ENCODE data around the gene FXYD1.

The FXYD1 gene

DNA sequence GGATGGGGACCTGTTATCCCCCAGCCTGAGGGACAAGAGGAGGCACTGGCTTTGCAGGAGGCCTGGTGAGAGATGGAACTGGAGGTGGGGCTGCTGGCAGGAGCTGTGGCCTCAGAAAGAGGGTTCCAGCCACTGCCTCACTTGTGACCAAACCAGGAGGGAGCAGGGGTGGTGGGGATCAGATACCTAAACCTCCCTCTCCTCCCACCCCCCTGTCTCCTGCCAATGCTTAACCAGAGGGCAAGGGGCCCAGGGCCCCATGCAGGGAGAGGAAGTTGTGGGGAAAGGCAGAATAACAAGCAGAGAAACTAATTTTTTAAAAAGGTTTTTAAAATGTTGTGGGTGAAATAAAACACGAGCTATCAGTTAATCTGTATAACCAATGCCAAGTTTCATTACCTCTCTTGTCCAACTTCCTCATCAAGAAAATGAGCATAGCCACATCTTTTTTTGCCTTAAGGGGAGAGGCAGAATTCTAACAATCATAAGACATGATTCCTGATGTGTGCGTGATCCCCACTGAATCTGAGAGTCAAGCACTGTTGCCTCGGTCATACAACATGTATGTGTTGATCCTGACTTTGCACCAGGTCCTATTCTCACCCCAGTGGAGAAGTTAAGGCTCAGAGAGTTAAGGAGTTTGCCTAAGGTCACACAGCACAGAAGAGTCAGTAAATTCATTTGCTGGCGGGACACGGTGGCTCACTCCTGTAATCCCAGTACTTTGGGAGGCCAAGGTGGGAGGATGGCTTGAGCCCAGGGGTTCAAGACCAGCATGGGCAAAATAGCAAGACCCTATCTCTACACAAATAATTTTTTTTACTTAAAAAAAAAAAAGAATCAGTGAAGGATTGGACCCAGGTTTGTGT is 28.9 kb downstream of the FXYD1 start:
- no peak overlapping the region for H3K9ac ChIP-seq (ENCODE audit: low read length)
- H2AFZ ChIP-seq (ENCODE audit: low read length), result no peak overlapping the region
- no peak overlapping the region for H3K27ac ChIP-seq (ENCODE audit: low read length)
- H3K4me3 ChIP-seq (ENCODE audit: low read length), result no peak overlapping the region
- no peak for DNase-seq
- no peaks in the 10 kb centered on the region for H3K4me1 ChIP-seq (ENCODE audit: low read length)
- no peaks in the 10 kb centered on the region for H3K9me2 ChIP-seq (replicated peaks; ENCODE audit: insufficient read depth, low read length)
- H3K9me3 ChIP-seq (replicated peaks; ENCODE audit: insufficient read depth, low read length), result no peaks in the 10 kb centered on the region
- H4K20me1 ChIP-seq (ENCODE audit: insufficient read depth, low read length), result no peaks in the 10 kb centered on the region; the same call in 1 of the 2 replicates
- TF ChIP-seq, protein P1, sequence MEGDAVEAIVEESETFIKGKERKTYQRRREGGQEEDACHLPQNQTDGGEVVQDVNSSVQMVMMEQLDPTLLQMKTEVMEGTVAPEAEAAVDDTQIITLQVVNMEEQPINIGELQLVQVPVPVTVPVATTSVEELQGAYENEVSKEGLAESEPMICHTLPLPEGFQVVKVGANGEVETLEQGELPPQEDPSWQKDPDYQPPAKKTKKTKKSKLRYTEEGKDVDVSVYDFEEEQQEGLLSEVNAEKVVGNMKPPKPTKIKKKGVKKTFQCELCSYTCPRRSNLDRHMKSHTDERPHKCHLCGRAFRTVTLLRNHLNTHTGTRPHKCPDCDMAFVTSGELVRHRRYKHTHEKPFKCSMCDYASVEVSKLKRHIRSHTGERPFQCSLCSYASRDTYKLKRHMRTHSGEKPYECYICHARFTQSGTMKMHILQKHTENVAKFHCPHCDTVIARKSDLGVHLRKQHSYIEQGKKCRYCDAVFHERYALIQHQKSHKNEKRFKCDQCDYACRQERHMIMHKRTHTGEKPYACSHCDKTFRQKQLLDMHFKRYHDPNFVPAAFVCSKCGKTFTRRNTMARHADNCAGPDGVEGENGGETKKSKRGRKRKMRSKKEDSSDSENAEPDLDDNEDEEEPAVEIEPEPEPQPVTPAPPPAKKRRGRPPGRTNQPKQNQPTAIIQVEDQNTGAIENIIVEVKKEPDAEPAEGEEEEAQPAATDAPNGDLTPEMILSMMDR (IDR thresholded peaks at IDR 0.05; ENCODE audit: low read length), result no peak
- TF ChIP-seq EZH2phosphoT487 (IDR thresholded peaks at IDR 0.05; ENCODE audit: low read length) (no peak), EZH2 (optimal IDR thresholded peaks at IDR 0.05; ENCODE audit: low read depth, low read length) (no peak)
- H3K36me3 ChIP-seq (replicated peaks; ENCODE audit: insufficient read depth, low read length), result peaks cover 10% of the 10 kb centered on the region
- H3K4me2 ChIP-seq (ENCODE audit: low read depth, low read length), result no peak overlapping the region
- H3K79me2 ChIP-seq (ENCODE audit: low read length), result no peaks in the 10 kb centered on the region
- H3F3A ChIP-seq (ENCODE audit: insufficient read depth, low read length), result no peaks in the 10 kb centered on the region
- no peaks in the 10 kb centered on the region for H3K27me3 ChIP-seq (replicated peaks; ENCODE audit: insufficient read depth, low read length)

- Histone ChIP-seq H3K9me3 (replicated peaks; ENCODE audit: insufficient read depth, low read length) (no peaks in the 10 kb centered on the region), H3K27ac (ENCODE audit: low read length) (no peak overlapping the region), H3K79me2 (ENCODE audit: low read length) (no peaks in the 10 kb centered on the region), H3K36me3 (replicated peaks; ENCODE audit: insufficient read depth, low read length) (peaks cover 10% of the 10 kb centered on the region; the same call in 1 of the 2 replicates), H3K27me3 (replicated peaks; ENCODE audit: insufficient read depth, low read length) (no peaks in the 10 kb centered on the region), H3K4me2 (ENCODE audit: low read depth, low read length) (no peak overlapping the region), H3K4me3 (ENCODE audit: low read length) (no peak overlapping the region), H2AFZ (ENCODE audit: low read length) (no peak overlapping the region), H3K9ac (ENCODE audit: low read length) (no peak overlapping the region), H3F3A (ENCODE audit: insufficient read depth, low read length) (no peaks in the 10 kb centered on the region), H4K20me1 (ENCODE audit: insufficient read depth, low read length) (no peaks in the 10 kb centered on the region; the same call in 1 of the 2 replicates), H3K9me2 (replicated peaks; ENCODE audit: insufficient read depth, low read length) (no peaks in the 10 kb centered on the region), H3K4me1 (ENCODE audit: low read length) (no peaks in the 10 kb centered on the region)
- no peak for DNase-seq
- TF ChIP-seq, protein P1 (IDR thresholded peaks at IDR 0.05; ENCODE audit: low read length), result no peak
- no peak for TF ChIP-seq EZH2phosphoT487 (IDR thresholded peaks at IDR 0.05; ENCODE audit: low read length)
- no peak for TF ChIP-seq EZH2 (optimal IDR thresholded peaks at IDR 0.05; ENCODE audit: low read depth, low read length)
Observed at GRCh38 chr19:35168196-35168595, 29.6 kb downstream of the FXYD1 start.

GRCh38 chr19:35169221-35169995 is 30.8 kb downstream of the FXYD1 start:
- DNase-seq, result no peak
- no peak overlapping the region for H3K4me3 ChIP-seq (ENCODE audit: low read length)
- H3K27me3 ChIP-seq (replicated peaks; ENCODE audit: insufficient read depth, low read length), result no peaks in the 10 kb centered on the region
- no peak overlapping the region for H3K9ac ChIP-seq (ENCODE audit: low read length)
- no peaks in the 10 kb centered on the region for H3K9me2 ChIP-seq (replicated peaks; ENCODE audit: insufficient read depth, low read length)
- no peaks in the 10 kb centered on the region for H3K79me2 ChIP-seq (ENCODE audit: low read length)
- no peaks in the 10 kb centered on the region for H3K9me3 ChIP-seq (replicated peaks; ENCODE audit: insufficient read depth, low read length)
- no peaks in the 10 kb centered on the region; the same call in 1 of the 2 replicates for H4K20me1 ChIP-seq (ENCODE audit: insufficient read depth, low read length)
- no peaks in the 10 kb centered on the region for H3K4me1 ChIP-seq (ENCODE audit: low read length)
- peaks cover 10% of the 10 kb centered on the region; the same call in 1 of the 2 replicates for H3K36me3 ChIP-seq (replicated peaks; ENCODE audit: insufficient read depth, low read length)
- no peaks in the 10 kb centered on the region for H3F3A ChIP-seq (ENCODE audit: insufficient read depth, low read length)
- no peak overlapping the region for H3K4me2 ChIP-seq (ENCODE audit: low read depth, low read length)
- no peak overlapping the region for H3K27ac ChIP-seq (ENCODE audit: low read length)
- no peak overlapping the region for H2AFZ ChIP-seq (ENCODE audit: low read length)
- TF ChIP-seq EZH2phosphoT487 (IDR thresholded peaks at IDR 0.05; ENCODE audit: low read length) (no peak), EZH2 (optimal IDR thresholded peaks at IDR 0.05; ENCODE audit: low read depth, low read length) (no peak)
- TF ChIP-seq, protein P1 (IDR thresholded peaks at IDR 0.05; ENCODE audit: low read length), result no peak
